ENCODE data around the gene ZHX3. TPM values are rescaled to one million over a fixed set of nuclear protein-coding genes. Genes with fewer than 3 reads are reported as not detected.

Gene ZHX3
- total and polyA plus RNA-seq, 9 of the 15 experiments (the other 6 are each of a cell fraction or from before 2014, with no cell fraction given): 0.80 to 14.6 (median 4.9) TPM

GRCh38 chr20:41177636-41178035, 139.9 kb downstream of the ZHX3 start:
- no peaks in the 10 kb centered on the region for H3K79me2 ChIP-seq (ENCODE audit: control insufficient read depth, insufficient read depth, low read length)
- no peaks in the 10 kb centered on the region for H3K4me1 ChIP-seq (replicated peaks in 1 of 2; ENCODE audit: control insufficient read depth in 2 of 2, insufficient read depth in 2 of 2, low read length in 2 of 2)
- 100% methylated on average over 2 of the region's 2 CpGs for WGBS (ENCODE audit: insufficient coverage, low coverage, missing lambda C conversion rate)
- H3K27ac ChIP-seq (ENCODE audit: extremely low read depth, low read depth, low read length): no peak overlapping the region
- H3K36me3 ChIP-seq (ENCODE audit: control insufficient read depth, insufficient read depth, low read length): peaks cover 45% of the 10 kb centered on the region; the same call in 2 of the 3 replicates
- POLR2A ChIA-PET: no interaction called here
- H3K4me2 ChIP-seq (ENCODE audit: insufficient read depth, low read length): no peak overlapping the region
- TF ChIP-seq ZNF507 (tag; conservative IDR thresholded peaks at IDR 0.05) (no peak), ZNF699 (CRISPR knock-in tag; IDR thresholded peaks at IDR 0.05; ENCODE audit: insufficient replicate concordance) (no peak), CHD1 (IDR thresholded peaks at IDR 0.05; ENCODE audit: low read length) (no peak), NFATC3 (IDR thresholded peaks at IDR 0.05) (no peak), THAP12 (CRISPR knock-in tag; IDR thresholded peaks at IDR 0.05) (no peak)
- peaks cover 11% of the 10 kb centered on the region; the same call in 1 of the 2 replicates for H4K20me1 ChIP-seq (replicated peaks; ENCODE audit: control insufficient read depth, insufficient read depth, low read length)
- CTCF ChIA-PET (ENCODE audit: low intra/inter-chr PET ratio): no interaction called here
- FAIRE-seq (no peak), ATAC-seq (no peak), DNase-seq (ENCODE audit: extremely low read depth in 1 of 4, low spot score in 3 of 4) (no peak)
- intact Hi-C loops (cut with micrococcal nuclease): no loop called here
- H3K4me3 ChIP-seq: no peak overlapping the region
- no peak overlapping the region for H2AFZ ChIP-seq (ENCODE audit: low read depth, low read length)
- no peaks in the 10 kb centered on the region for H3K9me1 ChIP-seq (ENCODE audit: control insufficient read depth, insufficient read depth, low read length)
- H3K9me3 ChIP-seq (replicated peaks; ENCODE audit: control insufficient read depth, insufficient read depth, low read depth, low read length): no peaks in the 10 kb centered on the region
- in situ Hi-C loops (cut with MboI): loop anchor here (5.0 kb wide), 1 partner anchor 165 kb away; the partner anchor contains the start of gene LPIN3
- no peak overlapping the region for H3K9ac ChIP-seq (ENCODE audit: insufficient read depth in 1 of 2, low read depth in 2 of 2, low read length in 2 of 2)
- no TSS peak for BruUV-seq (replicated peaks)
- H3K27me3 ChIP-seq (ENCODE audit: control insufficient read depth in 2 of 2, insufficient read depth in 2 of 2, low read length in 2 of 2): no peaks in the 10 kb centered on the region
